LNCaP clone FGC (cell line): ENCODE results near the gene MUC2.
"Not testable (repeated sequence)": the region's sequence is repeated elsewhere in the genome, so short reads cannot be mapped to it uniquely, and the experiment has no call there.

Experiments used
- DNase-seq: peaks from one replicate; pipeline ENCODE4 v3.0.0-alpha.2; 2011; ENCODE audit warnings: low read depth
- H3K4me3 ChIP-seq: 2 replicates; pipeline ENCODE4 v1.5.1; 2011; ENCODE audit warnings: mild to moderate bottlenecking, low read depth, low read length, control low read depth
- TF ChIP-seq, protein P1 (sequence below): IDR thresholded peaks from 2 replicates; pipeline ENCODE4 v1.5.1; 2012; ENCODE audit warnings: mild to moderate bottlenecking; ENCODE audit not compliant: control insufficient read depth, insufficient read depth; ENCODE audit errors: extremely low read depth

MUC2 gene

GRCh38 chr11:1109101-1109917, 34.6 kb downstream of the MUC2 start:
- DNase-seq, result no peak
- H3K4me3 ChIP-seq, result no peak overlapping the region
- TF ChIP-seq, protein P1, sequence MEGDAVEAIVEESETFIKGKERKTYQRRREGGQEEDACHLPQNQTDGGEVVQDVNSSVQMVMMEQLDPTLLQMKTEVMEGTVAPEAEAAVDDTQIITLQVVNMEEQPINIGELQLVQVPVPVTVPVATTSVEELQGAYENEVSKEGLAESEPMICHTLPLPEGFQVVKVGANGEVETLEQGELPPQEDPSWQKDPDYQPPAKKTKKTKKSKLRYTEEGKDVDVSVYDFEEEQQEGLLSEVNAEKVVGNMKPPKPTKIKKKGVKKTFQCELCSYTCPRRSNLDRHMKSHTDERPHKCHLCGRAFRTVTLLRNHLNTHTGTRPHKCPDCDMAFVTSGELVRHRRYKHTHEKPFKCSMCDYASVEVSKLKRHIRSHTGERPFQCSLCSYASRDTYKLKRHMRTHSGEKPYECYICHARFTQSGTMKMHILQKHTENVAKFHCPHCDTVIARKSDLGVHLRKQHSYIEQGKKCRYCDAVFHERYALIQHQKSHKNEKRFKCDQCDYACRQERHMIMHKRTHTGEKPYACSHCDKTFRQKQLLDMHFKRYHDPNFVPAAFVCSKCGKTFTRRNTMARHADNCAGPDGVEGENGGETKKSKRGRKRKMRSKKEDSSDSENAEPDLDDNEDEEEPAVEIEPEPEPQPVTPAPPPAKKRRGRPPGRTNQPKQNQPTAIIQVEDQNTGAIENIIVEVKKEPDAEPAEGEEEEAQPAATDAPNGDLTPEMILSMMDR, result no peak

GRCh38 chr11:1109918-1110705, 35.4 kb downstream of the MUC2 start:
- DNase-seq, result no peak
- TF ChIP-seq, protein P1, result no peak
- no peak overlapping the region for H3K4me3 ChIP-seq

GRCh38 chr11:1111545-1112212, 37.0 kb downstream of the MUC2 start:
- TF ChIP-seq, protein P1, result no peak
- no peak overlapping the region for H3K4me3 ChIP-seq
- DNase-seq, result no peak

DNA sequence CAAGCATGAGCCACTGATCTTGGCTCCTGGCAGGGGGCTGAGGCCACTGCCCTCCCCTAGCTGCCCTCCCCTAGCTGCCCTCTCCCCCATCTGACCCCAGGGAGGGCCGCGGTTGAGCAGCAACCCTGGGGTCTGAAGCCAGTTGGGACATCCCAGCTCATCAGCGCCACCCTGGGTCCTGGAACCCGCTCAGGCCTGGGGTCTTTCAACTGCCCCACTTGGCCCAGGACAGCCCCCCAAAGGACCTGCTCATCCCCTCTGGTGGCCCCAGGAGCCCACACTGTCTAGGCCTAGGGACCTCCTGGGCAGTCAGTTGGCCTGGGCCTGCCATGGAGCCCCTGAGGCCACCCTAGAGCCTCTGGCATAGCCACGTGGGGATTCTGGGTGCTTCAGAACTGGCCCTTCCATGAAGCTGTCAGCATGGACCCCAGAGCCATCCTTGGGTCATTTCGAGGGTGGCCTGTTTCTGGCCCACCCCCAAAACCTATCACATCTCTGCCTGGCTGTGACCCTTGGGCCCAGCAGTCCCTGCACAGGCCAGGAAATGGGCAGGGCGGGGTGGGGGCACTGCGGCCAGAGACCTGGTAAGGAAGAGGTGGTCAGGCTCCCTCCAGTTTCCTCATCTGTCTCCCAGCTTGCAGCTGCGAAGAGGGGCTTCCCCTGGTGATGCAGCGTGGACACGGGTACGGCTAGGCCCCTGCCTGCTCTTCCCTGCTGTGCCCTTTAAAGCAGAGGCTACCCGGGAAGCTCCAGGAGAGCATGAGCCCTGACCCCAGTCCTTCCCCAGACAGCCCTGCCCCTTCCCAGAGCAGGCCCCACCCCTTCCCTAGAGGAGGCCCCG, 37.9 kb downstream of the MUC2 start:
- no peak for DNase-seq
- no peak overlapping the region for H3K4me3 ChIP-seq
- TF ChIP-seq, protein P1, result no peak

DNA sequence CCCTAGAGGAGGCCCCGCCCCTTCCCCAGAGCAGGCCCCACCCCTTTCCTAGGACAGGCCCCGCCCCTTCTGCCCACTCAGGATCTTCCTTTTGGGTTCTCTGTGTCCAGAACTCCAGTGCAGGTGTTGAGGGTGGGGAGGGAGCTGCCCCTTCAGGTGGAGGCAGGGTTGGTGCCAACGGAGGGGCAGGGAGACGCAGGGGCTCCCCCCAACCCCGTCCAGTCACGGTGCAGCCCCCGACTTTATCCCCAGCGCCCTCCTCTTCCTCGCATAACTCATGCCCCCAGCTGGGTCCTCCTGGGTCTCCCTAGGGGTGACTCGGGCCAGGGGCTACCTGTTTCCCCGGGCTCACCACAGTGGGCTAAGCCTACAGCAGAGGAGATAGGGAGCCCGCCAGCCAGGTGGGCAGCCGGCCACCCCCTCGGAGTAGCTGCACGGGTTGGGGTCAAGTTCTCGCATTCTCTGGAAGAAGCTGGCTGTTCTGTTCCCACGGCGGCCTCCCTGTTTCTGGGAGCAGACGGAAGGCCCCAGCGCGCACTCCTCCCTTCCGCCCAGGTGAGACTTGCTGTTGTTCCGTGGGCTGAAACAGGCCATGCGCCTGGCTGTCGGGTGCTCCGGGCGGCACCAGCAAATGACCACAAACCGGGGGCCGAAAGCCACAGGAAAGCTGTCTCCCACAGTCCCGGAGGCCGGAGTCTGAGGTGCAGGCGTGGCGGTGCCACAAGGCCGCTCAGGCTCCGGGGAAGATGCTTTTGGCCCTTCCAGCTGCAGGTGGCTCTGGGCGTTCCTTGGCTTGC, 38.9 kb downstream of the MUC2 start:
- no peak overlapping the region for H3K4me3 ChIP-seq
- no peak for DNase-seq
- TF ChIP-seq, protein P1, result no peak

GRCh38 chr11:1115292-1115691, 40.6 kb downstream of the MUC2 start:
- H3K4me3 ChIP-seq, DNase-seq: not testable (repeated sequence)
